NCI-H1048 (cell line): ENCODE data around the gene CLIC6.
"Not testable (repeated sequence)": the region's sequence is repeated elsewhere in the genome, so short reads cannot be mapped to it uniquely, and the experiment has no call there.

Experiments
- DNase-seq: peaks from one replicate; lab custom pipeline; 2025; lab: John Stamatoyannopoulos, UW

The CLIC6 gene

DNA sequence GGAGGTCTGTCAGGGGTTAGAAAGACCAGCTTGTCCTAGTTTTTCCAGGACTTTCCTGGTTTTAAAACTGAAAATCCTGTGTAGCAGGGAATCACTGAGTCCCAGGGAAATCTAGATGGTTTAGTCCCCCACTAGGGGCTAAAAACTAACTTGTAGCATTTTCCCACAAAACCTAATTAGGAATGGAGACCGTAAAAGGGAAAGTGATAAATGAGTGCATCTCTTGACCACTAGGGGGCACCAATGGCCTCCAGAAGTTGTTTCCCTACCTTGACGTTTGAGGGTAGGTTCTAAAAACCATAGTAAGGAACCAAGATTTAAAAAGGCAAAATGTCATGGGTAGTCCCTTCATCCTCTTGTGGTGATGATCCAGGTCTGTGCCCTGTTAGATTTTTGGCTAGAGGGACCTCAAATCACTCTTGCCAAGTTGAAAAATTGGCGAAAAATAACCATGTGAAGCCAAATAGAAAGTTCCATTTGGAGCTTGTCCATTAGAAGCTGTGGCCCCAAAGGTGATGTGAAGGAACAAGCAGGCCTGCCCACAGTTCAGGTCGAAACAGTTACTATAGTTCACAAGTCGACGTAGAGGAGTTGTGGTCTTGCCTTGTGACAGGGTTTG, 24.5 kb downstream of the CLIC6 start:
- DNase-seq: peak; percentile 60

DNA sequence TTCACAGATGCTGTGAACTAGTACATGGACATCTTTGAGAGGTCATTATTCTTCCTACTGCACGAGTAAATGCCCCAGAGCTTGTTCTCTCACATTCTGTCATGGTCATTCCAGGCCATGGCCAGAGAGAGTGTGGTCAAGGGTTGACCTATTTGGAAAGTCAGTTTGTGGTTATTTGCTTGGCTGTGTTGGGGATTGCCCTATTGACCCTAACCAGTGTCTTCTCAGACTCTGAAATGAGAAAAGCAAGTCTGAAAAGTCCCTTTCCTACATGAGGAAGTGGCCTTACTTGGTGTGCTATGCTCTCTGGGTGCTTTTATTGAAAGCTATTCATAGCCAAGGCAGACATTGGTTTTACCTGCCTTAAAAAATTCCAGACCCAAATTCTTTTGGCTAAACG, 26.6 kb downstream of the CLIC6 start:
- DNase-seq: no peak

DNA sequence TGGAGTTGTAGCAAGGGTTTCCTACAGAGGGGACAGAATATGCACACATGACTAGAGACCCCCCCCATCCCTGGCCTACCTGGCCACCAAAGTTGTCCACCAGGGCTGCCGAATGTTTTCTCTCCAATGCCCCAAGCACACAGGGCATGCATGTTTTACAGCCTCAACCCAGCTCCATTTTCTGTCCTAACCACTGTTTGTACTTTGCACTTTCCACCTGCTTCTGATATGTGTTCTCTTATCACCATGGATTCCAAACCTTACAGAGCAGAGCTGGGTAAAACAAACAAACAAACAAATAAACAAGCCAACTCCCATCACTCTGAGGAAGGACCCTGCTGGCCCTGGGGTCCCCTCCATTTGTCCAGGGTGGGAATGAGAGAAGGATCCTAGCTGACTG, 27.3 kb downstream of the CLIC6 start:
- DNase-seq: no peak

DNA sequence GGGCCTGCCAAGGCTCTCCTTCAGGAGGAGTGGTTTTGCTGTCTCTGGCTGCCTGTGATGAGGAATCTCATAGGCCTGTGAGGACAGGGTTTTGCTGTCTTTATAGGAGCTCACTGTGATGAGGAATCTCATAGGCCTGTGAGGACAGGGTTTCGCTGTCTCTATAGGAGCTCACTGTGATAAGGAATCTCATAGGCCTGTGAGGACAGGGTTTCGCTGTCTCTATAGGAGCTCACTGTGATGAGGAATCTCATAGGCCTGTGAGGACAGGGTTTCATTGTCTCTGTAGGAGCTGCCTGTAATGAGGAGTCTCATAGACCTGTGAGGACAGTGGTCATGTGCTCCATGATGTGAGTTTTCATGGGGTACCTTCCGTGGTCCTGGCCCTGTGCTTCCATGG, 29.0 kb downstream of the CLIC6 start:
- no peak for DNase-seq

DNA sequence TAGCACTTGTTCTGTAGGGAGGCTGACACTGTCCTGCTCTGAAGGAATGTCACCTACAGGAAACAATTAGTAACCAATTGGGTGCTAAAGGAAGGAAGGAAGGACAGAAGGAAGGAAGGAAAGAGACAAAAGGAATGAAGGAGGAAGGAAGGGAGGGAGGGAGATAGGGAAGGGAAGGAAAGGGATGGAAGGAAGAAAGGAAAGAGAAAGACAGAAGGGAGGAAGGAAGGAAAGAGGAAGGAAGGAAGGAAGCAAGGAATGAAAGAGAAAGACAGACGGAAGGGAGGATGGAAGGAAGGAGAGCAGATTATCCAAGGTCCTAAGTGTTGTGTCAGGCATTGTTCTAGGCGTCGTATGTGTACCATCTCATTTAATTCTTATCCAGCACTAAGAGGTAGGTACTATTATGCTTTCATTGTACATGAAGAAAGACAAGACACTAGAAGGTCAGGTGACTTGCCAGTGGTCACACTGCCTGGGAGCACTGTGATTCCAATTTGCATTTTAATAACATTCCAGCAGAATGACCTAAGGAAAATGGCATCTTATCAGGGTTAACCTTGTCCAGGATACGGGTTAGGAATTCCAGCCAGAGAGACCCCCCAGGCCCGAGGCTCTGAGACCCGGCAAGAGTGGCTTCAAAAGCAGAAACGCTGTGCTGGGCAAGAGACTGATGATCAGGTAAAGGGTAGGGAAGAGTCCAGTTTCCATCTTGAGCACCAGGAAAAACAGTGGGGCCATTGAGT, 29.6 kb downstream of the CLIC6 start:
- DNase-seq: no peak

DNA sequence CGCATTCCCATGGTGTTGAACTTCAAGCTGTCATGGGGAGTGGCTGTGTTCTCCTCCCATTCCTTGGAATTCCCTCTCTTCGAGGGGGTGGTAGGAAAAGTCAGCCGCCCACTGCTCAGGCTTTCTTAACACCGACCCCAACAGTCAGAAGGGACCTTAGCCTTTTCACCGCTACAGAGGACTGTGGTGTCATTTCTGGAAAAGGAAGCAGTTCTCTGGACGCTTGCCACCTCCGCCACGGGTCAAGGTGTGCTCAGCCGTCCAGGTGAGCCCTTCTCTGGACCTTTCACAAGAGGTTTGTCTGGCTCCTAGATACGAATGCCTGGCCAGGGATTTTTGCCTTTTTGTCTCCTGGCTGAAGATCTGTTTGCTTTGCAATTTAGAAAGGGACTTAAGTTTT, 31.8 kb downstream of the CLIC6 start:
- no peak for DNase-seq

DNA sequence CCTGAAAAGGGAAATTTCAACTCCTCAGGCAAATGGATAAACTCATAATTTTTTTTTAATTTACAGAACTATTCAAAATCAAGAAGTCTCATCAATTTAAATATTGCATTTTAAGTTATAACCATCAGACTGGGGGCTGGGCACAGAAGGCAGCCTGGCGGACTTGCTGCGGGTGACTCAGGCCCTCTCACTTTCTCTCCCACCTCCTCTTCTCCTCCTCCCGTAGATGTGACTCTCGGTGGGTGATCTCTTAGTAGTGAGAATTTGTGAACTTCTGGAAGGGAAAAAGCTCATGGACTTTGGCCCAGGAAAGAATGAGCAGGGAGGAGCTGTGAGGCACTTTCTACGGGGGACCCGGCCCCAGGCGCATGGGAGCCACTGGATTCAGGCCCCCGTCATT, 32.9 kb downstream of the CLIC6 start:
- DNase-seq: no peak

DNA sequence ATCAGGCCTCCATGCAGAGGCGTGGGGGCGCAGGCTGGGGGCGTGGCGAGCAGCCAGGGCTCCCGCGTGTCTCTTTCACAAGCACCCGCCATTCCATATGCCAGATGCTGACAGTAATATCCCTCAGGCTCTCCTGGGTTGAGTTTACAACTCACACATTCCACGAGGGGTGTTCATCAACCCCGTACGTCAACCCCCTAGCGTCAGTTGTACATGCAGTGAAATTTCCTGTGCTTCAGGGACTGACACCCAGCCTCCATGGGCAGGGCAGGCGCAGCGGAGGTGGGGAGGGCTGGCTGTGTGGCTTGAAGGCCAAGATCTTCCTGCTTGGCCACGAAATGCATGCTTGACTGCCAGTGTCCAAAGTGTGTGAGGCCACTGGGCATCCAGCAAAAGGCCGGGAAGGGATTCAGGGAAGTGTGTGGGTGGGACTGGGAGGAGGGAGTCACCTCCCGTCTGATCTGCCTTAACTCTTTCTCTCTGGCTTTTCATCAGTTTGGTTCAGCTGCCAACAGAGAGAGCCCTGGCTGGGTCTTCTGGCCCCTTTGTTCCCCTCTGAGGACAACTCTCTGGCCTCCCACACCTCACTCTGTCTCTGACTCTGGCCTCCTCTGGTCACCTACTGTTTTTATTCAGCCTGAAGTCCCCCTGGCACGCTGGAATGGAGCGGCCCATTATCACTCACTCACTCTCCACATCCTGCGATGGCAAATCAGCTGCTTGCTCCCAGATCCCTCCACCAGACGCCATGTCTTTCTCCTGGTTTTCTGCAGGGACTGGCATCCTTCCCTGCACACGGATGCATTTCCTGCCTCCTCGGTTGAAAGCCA, 33.8 kb downstream of the CLIC6 start:
- DNase-seq: no peak

- DNase-seq: no peak
These were observed 34.8 kb downstream of the CLIC6 start for GRCh38 chr21:34703571-34703970.

DNA sequence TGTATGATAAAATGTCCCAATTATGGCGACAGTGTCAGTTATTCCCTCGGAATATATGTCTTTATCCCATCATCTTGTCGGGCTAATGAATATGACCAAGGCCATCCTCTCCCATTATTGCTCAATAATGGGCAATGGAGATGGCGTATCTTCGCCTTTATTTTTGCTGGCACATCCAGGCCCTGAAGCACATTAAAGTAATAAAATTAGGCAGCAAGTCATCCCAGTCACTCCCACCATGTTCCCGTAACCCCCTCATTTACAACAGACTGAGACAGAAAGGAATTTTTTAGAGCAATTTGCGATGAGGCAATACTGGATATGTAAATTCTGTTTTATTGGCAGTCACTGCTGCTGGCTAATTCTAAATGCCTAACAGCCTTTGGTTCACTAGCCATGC, 35.3 kb downstream of the CLIC6 start:
- no peak for DNase-seq

DNA sequence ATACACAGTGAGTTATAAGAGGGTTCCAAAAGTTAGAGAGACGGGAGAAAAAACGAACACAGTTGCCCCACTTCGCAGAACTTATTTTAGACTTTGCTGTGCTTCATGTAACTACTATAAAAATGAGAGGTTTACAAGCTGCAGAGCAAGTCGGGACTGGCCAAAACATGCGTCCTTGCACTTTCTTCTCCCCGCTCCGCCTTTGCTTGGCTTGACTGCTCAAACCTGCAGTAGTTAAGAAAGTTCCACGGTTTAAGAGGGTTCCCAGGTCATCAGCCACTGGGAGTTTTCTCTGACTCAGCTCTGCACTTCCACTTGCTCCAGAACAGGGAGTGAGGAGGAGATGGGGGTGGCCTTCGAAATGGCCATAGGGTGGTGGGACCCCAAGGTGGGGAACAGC, 36.2 kb downstream of the CLIC6 start:
- no peak for DNase-seq

DNA sequence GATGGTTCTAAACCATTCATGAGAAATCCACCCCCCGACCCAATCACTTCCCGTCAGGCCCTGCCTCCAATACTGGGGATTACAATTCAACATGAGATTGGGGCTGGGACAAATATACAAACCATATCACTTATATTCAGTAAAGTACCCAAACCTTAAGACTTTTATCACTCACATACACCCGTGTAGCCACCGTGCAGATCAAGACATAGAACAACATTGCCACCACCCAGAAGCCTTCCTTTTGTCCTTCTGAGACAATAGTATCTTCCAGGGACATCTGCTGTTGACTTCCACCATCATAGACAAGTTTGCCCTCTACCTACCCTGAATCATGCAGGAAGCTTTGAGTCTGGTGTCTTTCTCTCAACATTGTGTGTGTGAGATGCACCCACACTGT, 37.5 kb downstream of the CLIC6 start:
- no peak for DNase-seq

DNA sequence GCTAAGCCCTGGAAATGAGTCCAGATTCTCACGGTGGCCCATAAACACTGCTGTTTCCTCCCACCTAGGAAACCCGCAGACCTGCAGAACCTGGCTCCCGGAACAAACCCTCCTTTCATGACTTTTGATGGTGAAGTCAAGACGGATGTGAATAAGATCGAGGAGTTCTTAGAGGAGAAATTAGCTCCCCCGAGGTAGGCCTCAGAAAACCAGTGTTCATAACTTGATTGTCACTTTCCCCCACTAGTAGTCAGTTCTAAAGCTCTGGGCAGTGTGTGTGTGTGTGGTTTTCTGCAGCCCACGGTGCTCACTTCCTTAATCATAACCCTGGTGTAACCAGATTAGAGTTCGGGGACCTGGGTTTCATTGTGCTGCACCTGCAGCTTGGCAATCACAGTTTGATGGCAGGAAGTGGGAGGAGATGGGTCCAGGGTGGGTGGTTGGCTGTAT, 39.1 kb downstream of the CLIC6 start:
- DNase-seq: no peak

DNA sequence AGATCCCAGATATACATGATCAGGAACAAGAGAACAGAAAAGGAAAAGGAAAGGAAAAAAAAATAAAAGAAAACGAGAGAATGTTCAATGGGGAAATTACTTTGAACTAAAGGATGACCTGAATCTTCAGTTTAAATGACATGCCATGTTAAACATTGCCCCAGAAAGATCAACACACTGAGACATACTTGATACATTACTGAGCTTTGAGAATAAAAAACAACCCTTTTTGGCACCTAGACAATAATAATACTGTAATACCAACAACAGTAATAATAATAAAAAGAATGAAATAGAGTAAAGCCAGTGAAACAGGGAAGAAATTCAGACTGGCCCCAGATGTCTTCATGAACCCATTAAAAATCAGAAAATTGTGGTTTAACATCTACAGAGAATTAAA, 44.8 kb downstream of the CLIC6 start:
- no peak for DNase-seq

- DNase-seq: no peak
These were observed 46.7 kb downstream of the CLIC6 start for GRCh38 chr21:34715518-34715917.

GRCh38 chr21:34715985-34716596, 47.3 kb downstream of the CLIC6 start:
- DNase-seq: no peak

DNA sequence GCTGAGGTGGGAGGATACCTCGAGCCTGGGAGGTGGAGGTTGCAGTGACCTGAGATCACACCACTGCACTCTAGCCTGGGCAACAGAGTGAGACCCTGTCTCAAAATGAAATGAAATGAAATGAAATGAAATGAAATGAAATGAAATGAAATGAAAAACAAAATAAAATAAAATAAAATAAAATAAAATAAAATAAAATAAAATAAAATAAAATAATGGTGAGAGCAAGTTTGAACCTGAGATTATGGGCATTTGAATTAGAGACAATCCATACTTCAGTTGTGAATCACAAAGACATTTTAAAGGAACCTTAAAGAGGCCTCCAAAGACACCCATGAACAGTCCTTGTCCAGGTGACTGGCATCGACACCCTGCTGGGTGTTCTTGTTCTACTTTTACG, 49.7 kb downstream of the CLIC6 start:
- DNase-seq: not testable (repeated sequence)

DNA sequence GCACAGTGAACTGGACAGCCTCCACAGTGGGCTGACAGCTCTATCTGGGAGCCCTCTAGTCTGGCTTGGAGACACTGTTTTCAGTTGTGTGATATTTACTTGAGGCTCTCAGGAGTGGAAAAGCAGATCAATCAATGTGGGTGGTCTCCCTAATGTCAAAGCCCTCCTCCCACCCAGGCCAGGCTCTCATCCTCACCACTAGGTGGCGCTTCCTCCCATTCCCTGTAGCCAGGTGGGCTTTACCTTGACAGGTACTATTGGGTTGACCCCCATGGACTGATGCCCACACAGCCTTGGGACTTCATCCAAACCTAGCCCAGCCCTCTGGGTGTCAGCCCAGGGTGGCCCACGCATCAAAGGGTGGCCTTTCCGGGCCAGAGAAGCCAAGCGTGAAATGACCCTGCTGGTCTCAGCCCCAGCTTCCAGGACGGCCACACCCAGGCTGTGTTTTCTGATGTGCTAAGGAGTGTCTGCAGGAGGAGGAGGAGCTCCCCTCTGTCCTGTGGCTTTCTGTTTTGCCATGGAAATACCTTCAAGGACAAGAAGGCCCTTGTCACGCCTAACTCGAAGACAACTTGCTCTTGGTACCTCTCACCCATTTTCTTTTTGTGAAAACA, 54.0 kb downstream of the CLIC6 start:
- DNase-seq: no peak

DNA sequence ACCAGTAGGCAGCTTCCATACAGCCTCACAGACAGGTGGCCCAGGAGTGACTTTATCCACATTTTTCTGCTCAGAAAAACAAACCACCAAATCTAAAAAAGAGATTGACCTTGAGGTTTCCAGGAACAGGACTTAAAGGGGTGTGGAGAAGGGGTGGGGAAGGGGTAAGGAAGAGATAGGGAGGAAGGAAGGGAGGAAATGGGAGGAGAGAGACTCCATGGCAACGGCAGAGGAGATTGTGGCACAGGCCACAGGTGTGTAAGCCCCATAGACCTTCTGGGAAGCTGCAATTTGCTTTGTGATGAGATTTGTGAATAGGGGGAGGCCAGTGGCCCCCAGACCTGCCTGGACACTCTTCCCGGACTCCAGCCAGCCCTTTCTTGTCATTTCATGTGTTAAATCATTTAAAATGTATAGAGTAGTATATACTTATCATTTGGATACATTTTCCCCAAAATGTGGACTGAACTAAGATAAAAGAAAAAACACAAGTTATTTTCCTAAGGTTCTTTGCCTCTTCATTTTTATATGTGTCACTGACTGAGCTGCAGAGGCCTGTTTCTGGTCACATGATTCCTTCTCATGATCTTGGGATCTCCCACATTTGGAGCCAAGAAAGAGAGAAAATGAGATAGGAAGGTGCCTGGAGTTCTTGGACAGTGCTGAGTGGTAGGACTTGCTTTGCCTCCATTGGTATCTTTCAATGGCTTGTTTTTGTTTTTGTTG, 55.5 kb downstream of the CLIC6 start:
- DNase-seq: no peak

- no peak for DNase-seq
These were observed 56.0 kb downstream of the CLIC6 start for GRCh38 chr21:34724857-34725195.

DNA sequence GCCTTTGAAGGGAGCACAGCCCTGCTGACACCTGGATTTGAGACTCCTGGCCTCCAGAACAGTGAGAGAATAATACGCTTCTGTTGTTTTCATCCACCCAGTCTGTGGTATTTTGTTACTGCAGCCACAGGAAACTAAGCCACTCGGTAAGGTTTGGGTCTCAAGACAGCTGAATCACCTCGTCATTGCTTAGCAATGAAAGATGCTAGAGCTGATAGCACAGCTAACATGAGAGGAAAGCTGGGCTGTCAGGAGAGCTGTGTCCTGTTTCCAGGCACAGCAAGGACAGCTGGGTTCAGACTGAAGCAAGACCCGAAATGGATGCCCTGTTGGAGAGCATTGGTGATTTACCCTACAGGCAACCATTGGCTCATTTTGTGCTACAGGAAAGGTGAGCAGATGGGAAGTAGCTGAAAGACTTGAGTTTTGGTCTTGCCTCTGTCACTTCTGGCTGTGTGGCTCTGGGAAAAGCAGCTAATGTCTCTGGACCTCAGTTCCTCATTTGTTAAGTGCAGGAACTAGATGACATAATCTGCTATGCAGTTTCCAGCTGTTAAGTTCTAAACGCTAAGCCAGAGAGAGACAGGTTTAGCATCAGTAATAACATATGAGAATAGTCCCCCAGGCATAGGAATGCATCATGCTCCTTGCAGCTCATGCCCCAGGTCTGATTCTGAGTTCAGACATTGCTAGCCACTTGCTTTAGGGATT, 58.0 kb downstream of the CLIC6 start:
- DNase-seq: no peak
